ENCODE data around the gene SGCB.

The SGCB gene

DNA sequence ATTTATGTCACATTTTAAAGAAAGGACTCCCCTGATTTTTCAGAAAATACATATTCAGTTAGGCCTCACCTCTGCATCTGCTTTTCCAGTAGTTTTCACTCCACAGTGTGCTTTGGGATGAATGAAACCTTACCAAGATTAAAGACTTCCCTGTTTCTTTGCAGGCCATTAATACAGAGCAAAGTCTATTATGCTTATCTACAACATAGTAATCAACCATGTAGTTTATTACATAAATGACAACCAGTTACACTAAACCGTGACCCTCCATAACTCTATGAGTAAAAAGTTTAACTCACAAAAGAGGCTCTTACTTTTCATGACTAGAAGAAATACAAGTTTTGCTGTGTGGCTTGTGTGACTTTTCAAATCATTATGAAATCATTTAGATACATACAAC lies 20.3 kb downstream of the SGCB start:
- no peak for DNase-seq

DNA sequence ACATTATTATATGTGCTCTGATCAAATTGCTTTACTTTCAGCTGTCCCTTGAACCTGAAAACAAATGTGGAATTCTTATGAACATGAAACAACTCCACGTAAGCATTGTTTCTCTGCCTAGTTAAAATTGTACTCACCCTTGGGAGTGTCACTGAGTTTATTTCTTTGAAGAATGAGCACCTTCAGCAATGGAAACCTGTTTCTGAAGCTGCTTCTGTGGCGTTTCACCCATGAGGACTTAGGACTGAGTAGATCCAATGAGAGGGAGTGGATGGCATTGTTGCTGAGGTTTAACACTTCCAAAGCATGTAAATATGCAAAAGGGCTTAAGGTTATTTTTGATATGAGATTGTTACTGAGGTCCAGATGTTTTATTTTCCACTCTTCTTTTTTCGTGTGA lies 21.1 kb downstream of the SGCB start:
- no peak for DNase-seq

DNA sequence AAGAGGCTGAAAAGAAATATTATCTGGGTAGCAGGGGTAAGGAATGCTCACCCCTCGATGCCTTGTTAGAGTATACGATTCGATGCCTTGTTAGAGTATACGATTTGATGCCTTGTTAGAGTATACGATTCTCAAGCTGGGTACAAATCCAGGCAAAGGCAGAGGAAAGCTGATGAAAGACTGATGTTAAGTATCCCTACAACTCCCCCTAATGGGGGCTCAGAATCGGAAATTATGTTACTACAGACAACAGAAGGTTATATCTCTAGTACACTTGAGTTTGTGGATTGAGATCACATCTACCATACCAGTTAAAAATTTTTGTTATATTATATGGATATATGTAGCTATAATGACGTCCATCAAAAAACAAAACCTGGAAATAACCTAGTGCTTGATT lies 22.7 kb downstream of the SGCB start:
- no peak for DNase-seq

DNA sequence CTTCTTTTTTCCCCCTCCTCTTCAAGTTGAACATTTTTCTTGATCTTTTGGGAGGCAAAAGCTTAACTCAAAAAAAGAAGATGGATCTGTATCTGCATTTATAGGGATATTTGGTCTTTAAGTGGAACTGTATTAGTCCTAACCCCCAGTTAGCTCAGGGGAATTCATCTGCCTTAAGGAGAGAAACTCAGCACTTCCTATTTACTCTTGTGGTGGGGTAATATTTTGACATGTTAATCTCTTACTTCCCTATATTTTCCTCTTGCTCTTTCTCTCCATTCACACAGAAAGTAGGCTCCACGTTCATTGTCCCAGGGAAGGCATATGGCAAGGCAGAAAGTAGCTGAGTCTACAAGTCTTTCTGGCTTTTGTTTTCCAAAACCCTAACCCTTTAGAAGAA lies 23.2 kb downstream of the SGCB start:
- DNase-seq = no peak

DNA sequence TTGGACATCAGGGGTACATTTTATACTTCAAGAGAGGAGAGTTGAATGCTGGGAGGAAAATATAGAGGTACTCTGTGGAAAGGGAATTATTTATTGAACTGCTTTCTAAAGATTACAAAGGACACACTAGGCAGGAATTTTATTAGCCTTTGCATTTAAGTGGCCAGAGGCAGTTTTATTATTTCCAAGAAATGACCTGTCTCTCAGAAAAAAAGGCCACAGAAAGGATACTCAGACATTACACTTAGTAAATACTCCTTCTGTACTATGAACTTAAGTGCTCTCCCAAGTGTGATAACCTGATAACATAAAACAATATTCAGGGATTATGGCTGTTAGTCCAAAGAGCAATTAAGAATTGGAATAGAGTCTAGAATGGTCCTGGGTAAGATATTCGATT lies 25.4 kb downstream of the SGCB start:
- no peak for DNase-seq

DNA sequence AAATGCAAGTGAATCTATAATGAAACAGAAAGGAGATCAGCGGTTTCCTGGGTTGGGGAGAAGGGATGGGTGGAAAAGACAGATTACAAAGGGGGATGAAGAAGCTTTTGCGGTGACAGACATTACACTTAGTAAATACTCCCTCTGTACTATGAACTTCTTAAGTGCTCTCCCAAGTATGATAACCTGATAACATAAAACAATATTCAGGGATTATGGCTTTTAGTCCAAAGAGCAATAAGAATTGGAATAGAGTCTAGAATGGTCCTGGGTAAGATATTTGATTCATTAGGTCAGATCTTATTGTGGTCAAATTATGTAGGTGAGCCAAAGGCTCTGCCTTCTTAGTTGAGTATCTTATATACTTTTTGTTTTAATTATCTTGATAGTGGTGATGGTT lies 27.1 kb downstream of the SGCB start:
- no peak for DNase-seq

DNA sequence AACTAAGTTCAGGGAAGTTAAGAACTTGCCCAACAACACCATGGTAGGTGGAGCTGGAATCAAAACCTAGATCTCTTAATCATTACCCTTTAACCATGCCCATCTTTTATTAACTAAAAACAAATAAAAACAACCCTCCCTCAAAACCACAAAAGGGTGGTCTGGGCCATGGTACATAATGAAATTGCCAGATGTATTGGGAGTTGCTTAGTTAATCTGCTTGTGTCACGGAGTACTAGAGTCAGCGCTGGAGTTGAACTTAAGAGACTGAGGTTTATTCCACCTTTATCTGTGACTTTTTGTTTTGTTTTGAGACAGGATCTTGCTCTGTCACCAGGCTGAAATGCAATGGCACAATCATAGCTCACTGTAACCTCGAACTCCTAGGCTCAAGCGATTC lies 31.2 kb downstream of the SGCB start:
- DNase-seq = no peak

DNA sequence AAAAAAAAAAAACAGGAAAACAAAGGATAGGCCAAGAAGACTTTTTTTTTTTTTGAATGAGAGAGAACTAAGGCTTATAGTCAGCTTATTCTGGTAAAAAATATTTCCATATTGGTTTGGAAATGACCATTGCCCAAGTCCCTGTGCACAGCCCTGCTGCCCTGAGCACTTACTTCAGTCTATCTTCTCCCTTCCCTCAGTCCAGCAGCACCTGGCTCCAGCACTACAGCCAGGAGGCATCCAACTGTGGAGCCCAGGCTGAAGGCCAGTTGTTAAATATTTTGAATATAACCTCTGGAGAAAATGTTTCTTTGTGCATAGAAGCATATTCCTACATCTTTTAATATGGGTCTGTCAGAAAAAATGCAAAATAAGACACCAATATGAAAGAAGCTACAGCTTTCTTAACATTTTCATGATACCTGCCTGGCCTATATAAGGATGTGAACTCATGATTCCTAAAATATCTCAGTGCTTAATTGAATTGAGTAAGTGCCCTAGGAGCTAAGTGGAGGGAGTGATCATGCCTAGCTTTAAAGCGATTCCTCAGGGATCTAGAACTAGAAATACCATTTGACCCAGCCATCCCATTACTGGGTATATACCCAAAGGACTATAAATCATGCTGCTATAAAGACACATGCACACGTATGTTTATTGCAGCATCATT lies 32.4 kb downstream of the SGCB start:
- DNase-seq = no peak

DNA sequence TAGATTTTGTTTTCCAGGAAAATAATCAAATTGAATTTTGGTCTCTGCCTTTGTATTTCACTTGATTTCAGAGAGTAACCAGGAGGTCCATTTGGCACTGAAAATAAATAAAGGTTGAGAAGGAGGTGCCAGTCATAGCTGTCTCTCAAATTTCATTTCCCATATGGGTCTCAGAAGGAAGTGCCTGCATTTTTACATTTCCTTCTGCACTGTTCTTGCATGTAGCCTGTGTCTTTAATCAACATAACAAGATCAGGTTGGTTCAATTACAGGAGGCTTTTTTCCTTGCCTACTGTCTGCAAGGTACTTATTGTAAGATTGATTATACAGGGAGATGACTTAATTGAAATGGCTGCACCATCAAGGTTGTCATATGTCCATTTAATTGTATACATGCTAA lies 33.7 kb downstream of the SGCB start:
- DNase-seq = no peak

DNA sequence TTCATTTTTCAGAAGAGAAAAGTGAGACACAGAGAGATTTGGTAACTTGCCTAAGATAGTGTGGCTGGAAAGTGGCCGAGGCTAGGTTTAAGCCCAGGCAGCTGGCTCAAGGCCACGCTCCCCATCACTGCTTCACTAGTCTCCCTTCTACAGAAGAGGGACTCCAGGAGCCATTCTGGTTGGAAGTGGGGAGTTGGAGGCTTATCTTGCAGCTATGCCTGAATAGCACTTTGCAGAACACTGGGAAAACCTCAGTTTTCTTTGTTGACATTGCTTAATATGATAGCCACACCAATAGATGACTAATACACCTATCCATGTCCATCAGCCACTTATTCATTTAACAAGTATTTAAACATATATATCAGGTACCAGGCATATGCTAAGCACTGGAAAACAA lies 36.5 kb downstream of the SGCB start:
- DNase-seq = no peak

DNA sequence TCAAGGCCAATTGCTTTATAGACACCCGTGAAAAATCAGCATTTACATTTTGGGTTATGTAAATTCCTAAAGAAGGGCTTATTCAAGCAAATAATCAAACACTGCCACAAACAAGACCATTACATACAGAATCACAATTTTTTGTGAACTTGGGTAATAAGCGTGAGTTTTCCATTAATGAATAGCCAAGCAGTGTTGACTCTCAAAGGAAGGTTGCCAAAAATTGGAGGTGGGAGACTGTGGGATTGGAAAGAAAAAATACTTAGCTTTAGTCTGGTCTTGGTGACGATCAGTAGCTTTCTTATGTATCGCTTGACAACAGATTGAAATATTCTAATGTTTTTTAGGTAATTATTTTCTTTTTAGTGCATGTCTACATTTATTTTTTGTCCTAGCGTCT lies 38.8 kb downstream of the SGCB start:
- no peak for DNase-seq

DNA sequence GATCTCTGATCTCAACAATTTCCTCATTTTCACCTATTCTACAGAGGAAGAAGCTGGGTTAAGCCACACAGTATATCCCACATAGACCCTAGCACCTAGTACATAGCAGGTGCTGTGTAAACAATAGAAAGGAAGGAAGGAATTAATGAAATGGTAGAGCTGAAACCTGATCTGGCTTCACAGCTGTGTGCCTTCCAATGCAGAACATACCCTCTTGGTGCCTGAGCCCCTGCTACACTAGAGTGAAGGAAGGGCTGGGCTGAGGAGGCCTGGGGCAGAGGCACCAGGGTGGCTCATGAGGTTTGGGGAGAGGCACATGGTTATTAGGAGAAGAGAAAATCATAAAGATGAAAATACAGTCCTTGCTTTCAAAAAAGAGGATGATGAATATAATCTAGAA lies 39.3 kb downstream of the SGCB start:
- DNase-seq = no peak

DNA sequence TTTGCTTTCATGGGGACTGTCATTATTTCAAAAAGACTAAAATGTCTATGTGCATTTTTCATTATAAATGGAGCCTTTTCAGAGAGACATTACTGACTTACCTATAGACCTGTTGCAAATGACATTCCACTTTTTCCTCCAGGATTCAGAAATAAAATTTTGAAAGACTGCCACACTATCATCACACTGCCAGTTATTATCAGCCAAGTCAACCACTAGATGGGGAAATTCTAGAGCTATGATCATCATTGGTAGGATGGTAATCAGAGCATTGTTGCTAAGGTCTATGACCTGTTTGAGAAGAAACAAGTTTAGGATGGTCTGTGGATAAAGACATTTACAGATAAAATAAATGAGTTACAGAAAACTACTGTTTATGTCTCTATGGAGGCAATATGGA lies 40.5 kb downstream of the SGCB start:
- no peak for DNase-seq

DNA sequence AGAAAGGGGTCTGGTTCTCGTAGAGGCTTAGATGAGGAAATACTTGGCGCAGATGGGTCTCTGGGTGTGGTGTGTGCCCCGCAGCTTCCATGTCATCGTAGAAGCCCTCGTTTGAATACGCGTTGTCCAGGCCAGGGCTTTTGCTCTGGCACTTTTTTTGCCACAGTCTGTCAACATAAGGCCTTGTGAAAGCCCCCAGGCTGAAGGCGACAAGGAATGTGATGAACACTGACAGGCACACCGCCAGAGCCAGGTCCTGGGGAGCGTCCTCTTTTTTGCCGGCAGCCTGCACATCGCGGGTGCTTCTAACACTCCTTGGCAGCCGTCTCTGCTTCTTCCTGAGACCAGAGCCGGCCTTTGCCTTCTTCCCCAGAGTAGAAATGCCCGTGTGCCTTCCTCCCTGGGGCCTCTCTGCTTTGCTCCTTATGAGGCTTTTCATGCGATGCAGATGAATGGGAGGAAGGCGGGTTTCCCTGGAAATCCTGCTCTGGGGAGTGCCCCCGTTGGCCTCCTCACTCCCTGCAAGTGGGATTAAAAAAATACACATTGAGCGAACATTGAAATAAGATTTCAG lies 42.4 kb downstream of the SGCB start:
- no peak for DNase-seq
